NCI-H1092 (cell line): ENCODE measurements around the gene CHRM4.

Experiments used
- DNase-seq: peaks from one replicate; lab custom pipeline; 2025; lab: John Stamatoyannopoulos, UW

Gene CHRM4

GRCh38 chr11:46402957-46403902 lies 11.7 kb upstream of the CHRM4 start:
- DNase-seq, result no peak

- no peak for DNase-seq
Measured at GRCh38 chr11:46397526-46397925, 6.0 kb upstream of the CHRM4 start.

GRCh38 chr11:46393759-46394158 lies 2.2 kb upstream of the CHRM4 start:
- no peak for DNase-seq

GRCh38 chr11:46393231-46393616 lies 1.6 kb upstream of the CHRM4 start:
- no peak for DNase-seq

- no peak for DNase-seq
Measured at GRCh38 chr11:46392421-46393230, 1.1 kb upstream of the CHRM4 start.

- DNase-seq, result no peak
Measured at GRCh38 chr11:46391186-46391577, 394 bp downstream of the CHRM4 start.

- DNase-seq, result no peak
Measured at GRCh38 chr11:46390331-46391171, 1.0 kb downstream of the CHRM4 start.

GRCh38 chr11:46389450-46390330 lies 1.9 kb downstream of the CHRM4 start:
- peak; percentile 68 for DNase-seq

- DNase-seq, result no peak
Measured at GRCh38 chr11:46388619-46389449, 2.7 kb downstream of the CHRM4 start.

- DNase-seq, result no peak
Measured at GRCh38 chr11:46387919-46388618, 3.5 kb downstream of the CHRM4 start.

- DNase-seq, result no peak
Measured at GRCh38 chr11:46387456-46387855, 4.1 kb downstream of the CHRM4 start.

GRCh38 chr11:46386674-46387073 lies 4.9 kb downstream of the CHRM4 start:
- DNase-seq, result no peak

- DNase-seq, result no peak
Measured at GRCh38 chr11:46386005-46386578, 5.5 kb downstream of the CHRM4 start.

- no peak for DNase-seq
Measured at GRCh38 chr11:46385169-46386004, 6.2 kb downstream of the CHRM4 start.

GRCh38 chr11:46383974-46384701 lies 7.4 kb downstream of the CHRM4 start:
- no peak for DNase-seq

- no peak for DNase-seq
Measured at GRCh38 chr11:46383404-46383758, 8.2 kb downstream of the CHRM4 start.

- peak; percentile 27 for DNase-seq
Measured at GRCh38 chr11:46382646-46383403, 8.8 kb downstream of the CHRM4 start.
